Urinary bladder (tissue), 4 donors: Measurements from ENCODE around the gene ITK. TPM values are rescaled to one million over a fixed set of nuclear protein-coding genes. Genes with fewer than 3 reads are reported as not detected.
"Not testable (repeated sequence)": the region's sequence is repeated elsewhere in the genome, so short reads cannot be mapped to it uniquely, and the experiment has no call there.

Experiments
- DNase-seq: peaks from one replicate; pipeline ENCODE4 v3.0.0-alpha.2; 2015; ENCODE audit errors: extremely low spot score
- H3K27ac ChIP-seq: one replicate; pipeline ENCODE4 v1.5.1; 2013; ENCODE audit warnings: low read depth, mild to moderate bottlenecking, moderate library complexity
- H3K36me3 ChIP-seq: one replicate; pipeline ENCODE4 v1.6.1; 2013; ENCODE audit warnings: mild to moderate bottlenecking, moderate library complexity; ENCODE audit not compliant: insufficient read depth
- H3K4me1 ChIP-seq: one replicate; pipeline ENCODE4 v1.6.1; 2013; ENCODE audit warnings: mild to moderate bottlenecking, moderate library complexity; ENCODE audit not compliant: insufficient read depth
- H3K4me3 ChIP-seq: one replicate; pipeline ENCODE4 v1.5.1; 2013; ENCODE audit warnings: low read depth, low read length
- WGBS: extraction: QIAGEN DNeasy Blood & Tissue Kit; methylation state at CpG from one replicate; pipeline ENCODE4 v1.1.7; 2013; 5-methylcytosine and 5-hydroxymethylcytosine counted together
- polyA plus RNA-seq: library from polyadenylated mRNA; stranded (reverse); fragments of 200-250 nt; gene quantifications from one replicate; pipeline ENCODE4 v1.2.3, GENCODE V29; 2013
- total RNA-seq: library from RNA; depleted of rRNA; stranded (reverse); fragments of >200 nt; gene quantifications from one replicate; pipeline ENCODE4 v1.2.3, GENCODE V29; 2014
- donor health status: healthy with polysubstance abuse.
- donor health status: healthy.

Gene ITK
- total and polyA plus RNA-seq, 2 donors, result 1.1 to 1.6 TPM

DNA sequence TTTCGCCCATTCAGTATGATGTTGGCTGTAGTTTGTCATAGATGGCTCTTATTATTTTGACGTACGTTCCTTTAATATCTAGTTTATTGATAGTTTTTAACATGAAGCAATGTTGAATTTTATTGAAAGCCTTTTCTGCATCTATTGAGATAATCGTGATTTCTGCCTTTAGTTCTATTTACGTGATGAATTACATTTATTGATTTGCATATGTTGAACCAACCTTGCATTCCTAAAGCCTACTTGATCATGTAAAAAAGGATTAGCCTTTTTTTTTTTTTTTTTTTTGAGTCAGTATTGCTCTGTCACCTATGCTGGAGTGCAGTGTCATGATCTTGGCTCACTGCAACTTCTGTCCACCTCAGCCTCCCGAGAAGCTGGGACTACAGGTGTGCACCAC lies 25.1 kb downstream of the ITK start:
- DNase-seq, result no peak
- Histone ChIP-seq H3K27ac (no peak overlapping the region), H3K4me1 (no peaks in the 10 kb centered on the region), H3K4me3 (no peak overlapping the region), H3K36me3 (no peaks in the 10 kb centered on the region)
- 78% methylated on average over 6 of the region's 6 CpGs for WGBS

- not testable (repeated sequence) for H3K27ac ChIP-seq, H3K4me3 ChIP-seq, H3K4me1 ChIP-seq, H3K36me3 ChIP-seq, DNase-seq
- 66% methylated on average over 1 of the region's 1 CpG for WGBS
These were observed 30.0 kb downstream of the ITK start for GRCh38 chr5:157210652-157211051.

- Histone ChIP-seq H3K36me3 (no peaks in the 10 kb centered on the region), H3K4me3 (no peak overlapping the region), H3K27ac (no peak overlapping the region), H3K4me1 (no peaks in the 10 kb centered on the region)
- WGBS, result 83% methylated on average over 5 of the region's 5 CpGs
- DNase-seq, result no peak
These were observed 31.7 kb downstream of the ITK start for GRCh38 chr5:157212307-157212706.

DNA sequence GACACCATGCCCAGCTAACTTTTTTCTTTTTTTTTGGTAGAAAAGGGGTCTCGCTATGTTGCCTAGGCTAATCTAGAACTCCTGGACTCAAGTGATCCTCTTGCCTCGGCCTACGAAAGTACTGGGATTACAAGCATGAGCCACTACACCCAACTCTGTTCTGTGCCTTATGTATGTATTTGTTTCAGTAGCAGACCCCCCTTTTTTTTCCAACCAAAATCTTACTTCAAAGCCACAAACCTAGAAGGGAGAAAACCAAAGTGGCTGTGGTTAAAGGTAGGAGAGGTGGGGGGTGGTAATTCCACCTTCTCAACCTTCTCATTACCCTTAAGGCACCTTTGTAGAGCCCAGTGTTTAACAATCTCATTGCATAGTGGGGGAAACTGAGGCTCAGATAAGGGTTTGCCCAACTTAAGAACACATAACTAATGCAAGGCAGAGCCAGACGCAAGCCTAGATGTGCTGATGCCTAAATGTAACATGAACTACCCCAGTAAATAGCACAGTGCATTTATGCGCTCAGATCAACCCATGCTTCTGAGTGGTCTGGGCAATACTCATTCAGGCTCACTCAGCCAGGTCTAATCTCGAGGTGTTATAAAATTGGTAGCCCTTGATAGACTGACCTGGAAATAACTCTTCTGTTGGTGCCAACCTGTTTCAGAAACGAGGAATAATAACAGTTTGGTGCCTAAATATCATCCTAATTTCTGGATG lies 33.0 kb downstream of the ITK start:
- no peak overlapping the region for H3K4me3 ChIP-seq
- H3K27ac ChIP-seq, result no peak overlapping the region
- WGBS, result 87% methylated on average over 7 of the region's 7 CpGs
- H3K4me1 ChIP-seq, result no peaks in the 10 kb centered on the region
- no peaks in the 10 kb centered on the region for H3K36me3 ChIP-seq
- no peak for DNase-seq

DNA sequence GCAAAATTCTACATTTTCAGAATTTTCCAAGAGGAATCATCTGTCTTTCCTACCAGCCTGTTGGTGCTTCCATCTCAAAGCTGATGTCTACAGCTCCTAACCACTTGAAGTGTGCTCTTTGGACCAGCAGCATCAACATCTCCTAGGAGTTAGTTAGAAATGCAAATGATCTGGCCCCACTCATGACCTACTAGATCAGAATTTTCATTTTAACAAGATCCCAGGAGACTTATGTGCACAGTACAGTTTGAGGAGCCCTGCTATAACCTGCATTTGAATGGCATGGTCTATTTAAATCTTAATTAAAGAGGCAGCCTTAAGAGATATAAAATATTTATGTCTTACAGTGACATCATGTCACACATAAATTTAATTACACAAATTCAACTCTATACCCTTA lies 33.8 kb downstream of the ITK start:
- Histone ChIP-seq H3K4me1 (no peaks in the 10 kb centered on the region), H3K36me3 (no peaks in the 10 kb centered on the region), H3K27ac (no peak overlapping the region), H3K4me3 (no peak overlapping the region)
- DNase-seq, result no peak

- H3K36me3 ChIP-seq, result no peaks in the 10 kb centered on the region
- no peaks in the 10 kb centered on the region for H3K4me1 ChIP-seq
- no peak for DNase-seq
- H3K27ac ChIP-seq, result no peak overlapping the region
- H3K4me3 ChIP-seq, result no peak overlapping the region
- 91% methylated on average over 10 of the region's 10 CpGs for WGBS
These were observed 34.3 kb downstream of the ITK start for GRCh38 chr5:157214861-157215513.

- WGBS, result 74% methylated on average over 5 of the region's 5 CpGs
- H3K27ac ChIP-seq, result no peak overlapping the region
- H3K36me3 ChIP-seq, result no peaks in the 10 kb centered on the region
- no peak for DNase-seq
- H3K4me3 ChIP-seq, result no peak overlapping the region
- no peaks in the 10 kb centered on the region for H3K4me1 ChIP-seq
These were observed 35.0 kb downstream of the ITK start for GRCh38 chr5:157215514-157216167.

- 87% methylated on average over 6 of the region's 6 CpGs for WGBS
- Histone ChIP-seq H3K27ac (no peak overlapping the region), H3K4me1 (no peaks in the 10 kb centered on the region), H3K36me3 (no peaks in the 10 kb centered on the region), H3K4me3 (no peak overlapping the region)
- DNase-seq, result no peak
These were observed 35.9 kb downstream of the ITK start for GRCh38 chr5:157216391-157217142.

DNA sequence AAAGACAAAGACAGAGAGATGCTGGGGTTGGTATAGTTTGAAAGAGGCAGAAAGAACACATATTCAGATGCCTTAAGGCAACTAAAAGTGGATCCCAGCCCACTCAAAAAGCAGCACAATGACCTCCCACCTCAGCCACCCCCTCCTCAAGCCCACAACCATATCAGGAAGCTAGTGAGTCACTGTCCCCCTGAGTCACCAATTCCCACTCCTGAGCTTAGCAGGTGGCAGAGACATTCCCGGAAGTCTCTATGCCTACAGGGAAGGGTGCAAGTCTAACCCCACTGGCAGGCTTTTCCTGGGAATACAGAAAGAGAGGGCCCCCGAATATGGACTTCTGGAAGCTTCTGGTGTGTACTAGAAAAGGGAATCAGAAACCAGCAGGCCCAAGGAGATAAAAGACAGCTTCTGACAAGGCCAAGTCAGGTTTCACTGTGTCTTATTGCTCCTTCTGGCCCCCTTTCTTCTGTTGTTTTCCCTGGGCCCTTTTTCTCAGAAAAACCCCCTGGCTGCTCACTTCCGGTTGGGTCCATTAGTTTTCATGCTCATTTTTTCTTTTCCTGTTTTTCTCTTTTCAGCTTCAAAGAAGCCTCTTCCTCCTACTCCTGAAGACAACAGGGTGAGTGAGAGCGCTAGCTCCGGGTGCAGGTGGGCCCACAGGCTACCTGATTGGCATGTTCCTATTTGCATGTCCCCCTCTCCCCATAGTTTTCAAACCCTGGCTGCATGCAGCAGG lies 36.8 kb downstream of the ITK start:
- no peak for DNase-seq
- H3K36me3 ChIP-seq, result no peaks in the 10 kb centered on the region
- WGBS, result 48% methylated on average over 5 of the region's 5 CpGs
- no peaks in the 10 kb centered on the region for H3K4me1 ChIP-seq
- no peak overlapping the region for H3K27ac ChIP-seq
- no peak overlapping the region for H3K4me3 ChIP-seq

- no peak overlapping the region for H3K27ac ChIP-seq
- H3K4me3 ChIP-seq, result no peak overlapping the region
- 44% methylated on average over 9 of the region's 9 CpGs for WGBS
- H3K4me1 ChIP-seq, result no peaks in the 10 kb centered on the region
- no peaks in the 10 kb centered on the region for H3K36me3 ChIP-seq
- no peak for DNase-seq
These were observed 39.0 kb downstream of the ITK start for GRCh38 chr5:157219491-157220271.

DNA sequence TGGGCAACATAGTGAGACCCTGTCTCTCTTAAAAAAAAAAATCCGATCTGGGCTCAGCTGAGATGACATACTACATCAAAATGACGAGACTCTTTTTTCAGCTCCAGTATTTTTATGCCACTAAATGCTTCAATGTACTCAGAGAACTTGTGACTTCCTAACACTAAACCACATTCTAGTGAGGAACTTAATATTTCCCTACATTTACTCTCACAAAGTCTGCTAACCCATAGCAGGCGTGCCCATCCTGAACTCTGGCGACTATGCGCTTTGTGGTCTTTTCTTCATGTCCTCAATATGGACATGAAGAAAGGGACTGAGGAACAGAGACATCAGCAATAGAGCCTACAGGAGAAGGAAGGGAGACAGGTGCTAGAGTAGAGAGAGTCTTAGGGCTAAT lies 41.3 kb downstream of the ITK start:
- 90% methylated on average over 5 of the region's 5 CpGs for WGBS
- H3K36me3 ChIP-seq, result no peaks in the 10 kb centered on the region
- no peak overlapping the region for H3K27ac ChIP-seq
- no peak for DNase-seq
- H3K4me3 ChIP-seq, result no peak overlapping the region
- no peaks in the 10 kb centered on the region for H3K4me1 ChIP-seq

- no peaks in the 10 kb centered on the region for H3K4me1 ChIP-seq
- H3K4me3 ChIP-seq, result no peak overlapping the region
- WGBS, result 80% methylated on average over 10 of the region's 10 CpGs
- no peaks in the 10 kb centered on the region for H3K36me3 ChIP-seq
- no peak overlapping the region for H3K27ac ChIP-seq
- no peak for DNase-seq
These were observed 42.0 kb downstream of the ITK start for GRCh38 chr5:157222506-157223230.
